GM21786 (cell line): Measurements from ENCODE around the gene BRK1.
"Not testable (repeated sequence)": the region's sequence is repeated elsewhere in the genome, so short reads cannot be mapped to it uniquely, and the experiment has no call there.

ENCODE experiments used
- ATAC-seq: cut with Tn5 transposase; IDR thresholded peaks from one replicate; pipeline ENCODE4 v1.9.1; 2021; ENCODE audit not compliant: unreplicated experiment

The BRK1 gene

DNA sequence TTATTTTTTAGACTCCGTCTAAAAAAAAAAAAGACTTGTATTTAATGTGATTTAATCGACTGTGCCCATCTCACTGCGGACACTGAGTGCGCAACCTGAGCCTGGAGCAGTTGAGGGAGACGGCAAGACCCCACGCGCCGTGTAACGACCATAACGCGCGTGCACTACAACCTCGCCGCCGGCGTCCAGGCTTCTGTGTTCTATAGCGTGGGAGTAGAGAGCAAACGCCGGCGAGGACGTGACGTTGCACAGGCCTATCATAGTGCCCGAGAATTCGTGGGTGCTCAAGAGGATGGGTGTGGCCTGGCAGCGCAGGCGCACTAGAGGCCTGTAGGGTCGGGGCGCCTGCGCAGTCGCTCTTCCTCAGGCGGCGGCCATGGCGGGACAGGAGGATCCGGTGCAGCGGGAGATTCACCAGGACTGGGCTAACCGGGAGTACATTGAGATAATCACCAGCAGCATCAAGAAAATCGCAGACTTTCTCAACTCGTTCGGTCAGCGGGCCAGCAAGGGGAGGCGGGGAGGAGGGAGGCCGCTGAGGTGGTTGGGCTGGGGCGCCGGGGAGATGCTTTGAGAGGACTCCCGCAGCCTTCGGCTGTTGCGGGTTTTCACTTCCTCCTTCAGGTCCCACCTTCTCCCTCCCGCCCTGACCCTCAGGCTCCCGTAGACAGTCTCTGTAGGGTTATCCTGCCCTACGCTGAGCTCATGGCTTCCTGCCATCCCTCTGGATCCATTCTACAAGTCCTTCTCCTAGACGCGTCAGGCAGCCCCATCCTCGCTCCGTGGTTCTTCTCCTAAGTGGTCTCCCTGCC is at the start of gene BRK1:
BRK1 (plus strand) TSS at position 350 of the 812 bp plus-strand sequence; CDS start at position 377, 27 bp downstream.
- peak; percentile 99 for ATAC-seq

- ATAC-seq, result not testable (repeated sequence)
Observed at GRCh38 chr3:10070077-10070476, 45.4 kb upstream of the BRK1 start.

DNA sequence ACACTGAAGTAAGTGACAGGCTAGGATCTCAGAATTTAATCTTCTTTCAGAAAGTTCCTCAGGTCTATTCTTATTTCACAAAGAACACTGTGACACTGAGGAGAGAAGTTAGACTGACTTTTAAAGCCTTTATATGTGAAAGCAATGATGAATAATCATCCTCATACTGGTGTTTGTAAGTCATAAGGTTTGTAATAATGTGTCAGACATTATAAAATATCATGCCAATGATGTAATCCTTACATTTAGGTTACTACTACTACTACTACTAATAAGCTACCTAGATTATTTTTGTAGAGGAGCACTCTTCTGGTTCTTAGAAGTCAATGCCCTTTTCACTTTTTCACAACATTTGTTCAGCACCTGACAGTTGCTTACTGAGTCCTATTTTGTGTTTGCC is 40.8 kb upstream of the BRK1 start:
- no peak for ATAC-seq

DNA sequence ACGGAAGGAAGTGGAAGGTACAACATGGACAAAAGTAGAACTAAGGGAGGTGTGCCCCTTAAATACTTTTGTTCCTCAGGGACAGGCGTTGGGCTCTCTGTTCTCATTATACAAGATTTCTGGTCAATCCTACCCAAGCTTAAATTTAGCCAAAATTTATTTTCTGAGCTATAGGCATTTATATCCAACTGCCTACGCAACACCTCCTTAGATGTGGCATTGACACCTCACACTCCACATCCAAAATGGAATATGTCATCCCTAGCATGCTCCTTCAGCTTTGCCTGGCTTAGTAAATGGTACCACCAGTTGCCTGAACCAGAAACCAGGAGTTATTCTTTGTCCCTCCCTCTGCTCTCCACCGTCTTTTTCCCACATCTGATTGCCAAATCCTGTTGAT is 33.6 kb upstream of the BRK1 start:
- no peak for ATAC-seq

DNA sequence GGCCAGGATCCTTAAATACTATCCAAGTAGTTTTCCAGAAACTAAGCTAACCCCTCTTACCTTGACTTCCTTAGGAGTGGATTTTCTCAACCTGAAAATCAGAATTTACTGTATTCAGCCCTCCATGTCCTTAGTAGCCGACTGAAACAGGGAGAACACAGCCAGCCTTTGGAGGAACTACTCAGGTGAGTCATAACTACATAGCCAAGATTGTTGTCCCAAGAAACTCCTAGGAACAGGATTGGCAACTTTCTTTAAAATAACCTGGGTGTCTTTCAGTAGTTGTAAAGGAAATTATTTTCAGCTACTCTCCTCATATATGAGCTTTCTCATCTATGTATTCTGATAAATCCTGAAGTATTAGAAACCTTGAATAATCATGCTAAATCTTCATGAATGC is 29.7 kb upstream of the BRK1 start:
- ATAC-seq, result no peak

- ATAC-seq, result no peak
Observed at GRCh38 chr3:10088256-10088655, 27.2 kb upstream of the BRK1 start.

- no peak for ATAC-seq
Observed at GRCh38 chr3:10090179-10090578, 25.3 kb upstream of the BRK1 start.

DNA sequence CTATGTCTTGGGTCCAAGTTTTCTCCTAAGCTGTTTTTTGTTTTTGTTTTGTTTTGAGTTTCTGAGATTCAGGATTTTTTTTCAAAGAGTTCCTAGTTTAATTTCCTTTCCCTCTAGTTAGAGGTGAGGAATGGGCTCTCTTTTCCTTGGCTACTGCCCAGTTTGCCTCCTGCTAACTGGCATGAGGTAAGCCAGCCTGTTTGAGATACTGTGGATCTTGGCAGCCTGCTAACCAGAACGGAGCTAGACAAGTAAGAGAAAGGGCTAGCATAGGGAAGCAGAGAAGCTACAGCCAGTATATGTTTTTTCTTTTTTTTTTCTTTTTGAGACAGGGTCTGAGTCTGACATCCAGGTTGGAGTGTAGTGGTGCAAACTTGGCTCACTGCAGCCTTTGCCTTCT is 24.7 kb upstream of the BRK1 start:
- not testable (repeated sequence) for ATAC-seq

DNA sequence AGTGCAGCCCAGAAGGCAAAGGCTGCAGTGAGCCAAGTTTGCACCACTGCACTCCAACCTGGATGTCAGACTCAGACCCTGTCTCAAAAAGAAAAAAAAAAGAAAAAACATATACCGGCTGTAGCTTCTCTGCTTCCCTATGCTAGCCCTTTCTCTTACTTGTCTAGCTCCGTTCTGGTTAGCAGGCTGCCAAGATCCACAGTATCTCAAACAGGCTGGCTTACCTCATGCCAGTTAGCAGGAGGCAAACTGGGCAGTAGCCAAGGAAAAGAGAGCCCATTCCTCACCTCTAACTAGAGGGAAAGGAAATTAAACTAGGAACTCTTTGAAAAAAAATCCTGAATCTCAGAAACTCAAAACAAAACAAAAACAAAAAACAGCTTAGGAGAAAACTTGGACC is 24.1 kb upstream of the BRK1 start:
- not testable (repeated sequence) for ATAC-seq

GRCh38 chr3:10093678-10094077 is 21.8 kb upstream of the BRK1 start:
- no peak for ATAC-seq

- no peak for ATAC-seq
Observed at GRCh38 chr3:10099041-10099440, 16.4 kb upstream of the BRK1 start.

DNA sequence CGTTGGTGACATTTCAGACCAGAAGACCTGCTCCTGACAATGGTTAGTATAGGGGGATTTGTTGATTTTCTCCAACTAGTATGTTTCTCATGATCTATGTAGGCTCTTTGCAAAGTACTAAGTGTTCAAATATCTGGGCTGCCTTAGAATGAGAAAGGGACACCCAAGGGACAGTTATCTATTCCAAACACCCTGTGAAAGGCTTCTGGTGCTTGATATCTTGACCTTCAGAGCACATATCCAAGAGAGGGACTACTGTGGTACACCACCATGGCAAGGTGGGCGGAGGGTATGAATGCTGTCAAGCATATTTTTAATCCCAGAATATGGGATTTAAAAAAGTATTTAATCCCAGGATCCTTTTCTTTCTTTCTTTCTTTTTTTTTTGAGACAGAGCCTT is 8.6 kb upstream of the BRK1 start:
- ATAC-seq, result no peak

- ATAC-seq, result no peak
Observed at GRCh38 chr3:10108091-10108490, 7.4 kb upstream of the BRK1 start, which contains the start of gene FANCD2OS. Gene FANCD2OS, minus strand, starts transcription at chr3:10108255. Its CDS starts 3,481 bp downstream, at chr3:10104774.

- ATAC-seq, result peak; percentile 18
Observed at GRCh38 chr3:10116138-10116460, 624 bp downstream of the BRK1 start.

- ATAC-seq, result no peak
Observed at GRCh38 chr3:10116928-10117327, 1.5 kb downstream of the BRK1 start.

GRCh38 chr3:10119376-10119775 is 3.9 kb downstream of the BRK1 start:
- ATAC-seq, result no peak

GRCh38 chr3:10121064-10121463 is 5.6 kb downstream of the BRK1 start:
- ATAC-seq, result no peak

GRCh38 chr3:10122724-10123123 is 7.2 kb downstream of the BRK1 start:
- ATAC-seq, result no peak

GRCh38 chr3:10135872-10136271 is 20.4 kb downstream of the BRK1 start:
- not testable (repeated sequence) for ATAC-seq

- ATAC-seq, result no peak
Observed at GRCh38 chr3:10136426-10137005, 21.0 kb downstream of the BRK1 start.

DNA sequence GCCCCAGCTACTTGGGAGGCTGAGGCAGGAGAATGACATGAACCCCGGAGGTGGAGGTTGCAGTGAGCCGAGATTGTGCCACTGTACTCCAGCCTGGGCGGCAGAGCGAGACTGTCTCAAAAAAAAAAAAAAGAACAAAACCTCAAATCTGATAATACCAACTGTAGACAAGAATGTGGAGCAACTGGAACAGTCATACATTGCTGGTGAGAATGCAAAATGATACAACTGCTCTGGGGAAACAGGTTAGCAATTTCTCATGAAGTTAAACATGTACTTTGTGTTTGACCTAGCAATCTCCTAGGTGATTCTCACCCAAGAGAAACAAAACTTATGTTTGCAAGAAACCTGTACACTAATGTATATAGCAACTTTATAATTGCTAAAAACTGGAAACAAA is 21.7 kb downstream of the BRK1 start:
- ATAC-seq, result no peak

- ATAC-seq, result no peak
Observed at GRCh38 chr3:10140996-10141546, 25.6 kb downstream of the BRK1 start.
